ENCODE measurements around the gene GSTT2.
"Not testable (repeated sequence)": the region's sequence is repeated elsewhere in the genome, so short reads cannot be mapped to it uniquely, and the experiment has no call there.

The GSTT2 gene

DNA sequence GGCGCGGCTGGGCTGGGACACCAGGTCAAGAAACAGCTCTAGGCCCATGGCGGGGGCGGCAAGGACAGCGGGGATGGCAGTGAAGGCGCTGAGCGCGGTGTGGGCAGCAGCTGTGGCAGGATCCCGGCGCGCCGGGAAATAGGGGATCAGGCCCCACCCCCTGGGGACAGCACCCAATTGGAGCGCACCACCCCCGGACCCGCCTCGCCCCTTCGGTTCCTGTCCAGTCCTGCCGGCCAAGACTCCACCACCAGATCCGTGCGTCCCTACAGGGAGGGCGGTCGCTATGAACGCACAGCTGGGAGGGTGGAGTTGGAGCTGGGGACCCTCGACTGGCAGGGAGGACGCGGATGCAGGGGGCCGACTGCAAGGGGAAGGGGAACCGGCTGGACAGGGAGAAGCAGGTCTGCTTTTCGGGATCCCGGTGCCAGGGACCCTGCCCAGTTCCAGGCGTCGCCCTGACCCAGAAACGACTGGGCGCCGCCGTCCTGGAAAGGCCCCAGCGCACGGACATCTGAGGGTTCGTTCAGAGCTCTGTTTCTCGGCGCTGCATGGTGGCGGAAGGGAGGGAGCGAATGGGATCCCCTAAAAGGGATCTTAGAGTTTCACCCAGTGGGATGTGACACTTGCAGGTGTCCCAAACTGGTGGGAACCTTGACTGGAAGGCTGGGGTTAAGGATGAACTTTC, 18.7 kb upstream of the GSTT2 start, which contains the start of gene GSTT2B:
Gene GSTT2B (minus strand): TSS at position 112 of the 688 bp plus-strand sequence. CDS start 64 bp downstream, at position 48.
- H3K36me3 ChIP-seq (replicated peaks); H3K4me3 ChIP-seq; H3K4me1 ChIP-seq; H3K9me3 ChIP-seq; in situ Hi-C loops (cut with MboI; ENCODE audit: low sequenced_read_pairs); H3K27me3 ChIP-seq (ENCODE audit: low read depth); DNase-seq (ENCODE audit: low spot score in 2 of 2): not testable (repeated sequence)

DNA sequence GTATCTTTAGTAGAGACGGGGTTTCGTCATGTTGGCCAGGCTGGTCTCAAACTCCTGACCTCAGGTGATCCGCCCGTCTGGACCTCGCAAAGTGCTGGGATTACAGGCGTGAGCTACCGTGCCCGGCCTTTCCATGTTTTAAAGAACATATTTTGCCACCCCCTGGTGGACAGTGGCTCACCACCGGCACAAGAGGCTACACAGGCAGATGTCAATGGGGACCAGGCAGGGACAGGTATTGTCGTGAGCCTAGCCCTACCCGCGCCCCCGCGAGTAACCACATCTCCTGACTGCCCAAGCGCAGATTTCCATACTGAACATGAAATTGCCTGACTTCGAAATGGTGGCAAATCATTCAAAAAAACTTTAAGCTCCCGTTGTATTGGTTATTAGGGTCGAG, 13.8 kb upstream of the GSTT2 start:
- DNase-seq (ENCODE audit: low spot score in 2 of 2); H3K4me1 ChIP-seq; H3K4me3 ChIP-seq; H3K9me3 ChIP-seq; H3K27me3 ChIP-seq (ENCODE audit: low read depth); in situ Hi-C loops (cut with MboI; ENCODE audit: low sequenced_read_pairs): not testable (repeated sequence)
- H3K36me3 ChIP-seq (replicated peaks): peaks cover 22% of the 10 kb centered on the region

DNA sequence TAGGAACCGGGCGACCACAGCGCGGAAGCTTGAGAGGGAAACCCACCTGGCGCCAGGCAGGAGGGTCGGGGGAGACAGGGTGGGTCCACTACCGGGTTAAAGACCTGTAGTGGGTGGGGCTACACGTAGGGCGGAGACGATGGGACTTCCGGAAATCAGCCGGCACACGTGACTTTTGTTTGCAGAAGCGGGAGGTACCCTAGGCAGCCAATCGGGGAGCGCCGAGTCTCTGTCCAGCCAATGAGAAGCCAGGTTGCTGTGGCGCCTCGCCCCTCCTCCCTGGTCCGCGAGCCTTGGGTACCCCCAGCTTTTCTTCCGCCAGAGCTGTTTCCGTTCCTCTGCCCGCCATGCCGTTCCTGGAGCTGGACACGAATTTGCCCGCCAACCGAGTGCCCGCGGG, 13.4 kb upstream of the GSTT2 start, which contains the start of gene DDTL:
Gene DDTL (plus strand): TSS at position 321 of the 400 bp plus-strand sequence. CDS start 27 bp downstream, at position 348.
- H3K9me3 ChIP-seq; in situ Hi-C loops (cut with MboI; ENCODE audit: low sequenced_read_pairs); H3K4me1 ChIP-seq; H3K27me3 ChIP-seq (ENCODE audit: low read depth); DNase-seq (ENCODE audit: low spot score in 2 of 2); H3K4me3 ChIP-seq: not testable (repeated sequence)
- peaks cover 27% of the 10 kb centered on the region for H3K36me3 ChIP-seq (replicated peaks)

DNA sequence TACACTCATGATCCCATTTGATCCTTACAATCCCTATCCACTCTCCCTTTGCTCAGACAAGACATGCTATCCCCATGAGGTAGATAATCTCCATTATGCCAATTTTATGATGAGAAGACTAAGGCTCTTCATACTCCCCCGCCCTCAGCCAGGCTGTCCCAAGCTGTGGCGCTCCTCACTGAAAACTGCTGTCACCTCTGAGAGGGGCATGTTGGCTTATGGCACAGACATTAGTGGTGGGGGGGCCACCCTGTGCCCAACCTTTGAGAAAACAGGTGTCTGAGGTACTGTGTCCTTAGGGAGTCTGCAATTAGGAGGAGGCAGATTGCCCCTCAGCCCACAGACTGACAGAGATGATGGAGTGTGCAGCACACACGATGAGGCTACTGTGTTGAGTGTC, 10.9 kb upstream of the GSTT2 start:
- Histone ChIP-seq H3K9me3 (no peaks in the 10 kb centered on the region), H3K4me1 (peaks cover 3% of the 10 kb centered on the region; the same call in 1 of the 2 replicates), H3K27me3 (ENCODE audit: low read depth) (no peaks in the 10 kb centered on the region), H3K4me3 (no peak overlapping the region), H3K36me3 (replicated peaks) (peaks cover 32% of the 10 kb centered on the region)
- in situ Hi-C loops (cut with MboI; ENCODE audit: low sequenced_read_pairs): no loop called here
- DNase-seq (ENCODE audit: low spot score in 2 of 2): no peak

DNA sequence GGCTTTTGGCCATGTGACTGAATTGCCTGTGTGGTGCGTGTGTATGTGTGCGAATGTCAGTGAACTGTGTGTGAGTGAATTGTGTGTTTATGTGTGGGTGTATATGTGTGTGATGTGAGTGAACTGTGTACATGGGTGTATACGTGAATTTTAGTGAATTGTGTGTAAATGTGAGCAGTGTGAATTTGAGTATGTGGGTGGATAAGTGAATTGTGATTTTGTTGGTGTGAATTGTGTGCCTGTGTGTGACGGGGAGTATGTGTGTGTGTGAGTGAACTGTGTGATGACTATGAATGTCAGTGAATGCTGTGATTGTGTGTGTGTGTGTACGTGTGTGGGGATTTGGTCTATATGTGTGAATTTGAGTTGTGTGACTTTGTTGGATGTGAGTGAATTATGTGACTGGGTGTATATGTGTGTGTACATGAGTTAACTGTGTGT, 9.7 kb upstream of the GSTT2 start:
- in situ Hi-C loops (cut with MboI; ENCODE audit: low sequenced_read_pairs): no loop called here
- Histone ChIP-seq H3K4me1 (peaks cover 3% of the 10 kb centered on the region; the same call in 1 of the 2 replicates), H3K27me3 (ENCODE audit: low read depth) (no peaks in the 10 kb centered on the region), H3K36me3 (replicated peaks) (peaks cover 32% of the 10 kb centered on the region), H3K4me3 (no peak overlapping the region), H3K9me3 (no peaks in the 10 kb centered on the region)
- DNase-seq (ENCODE audit: low spot score in 2 of 2): no peak

DNA sequence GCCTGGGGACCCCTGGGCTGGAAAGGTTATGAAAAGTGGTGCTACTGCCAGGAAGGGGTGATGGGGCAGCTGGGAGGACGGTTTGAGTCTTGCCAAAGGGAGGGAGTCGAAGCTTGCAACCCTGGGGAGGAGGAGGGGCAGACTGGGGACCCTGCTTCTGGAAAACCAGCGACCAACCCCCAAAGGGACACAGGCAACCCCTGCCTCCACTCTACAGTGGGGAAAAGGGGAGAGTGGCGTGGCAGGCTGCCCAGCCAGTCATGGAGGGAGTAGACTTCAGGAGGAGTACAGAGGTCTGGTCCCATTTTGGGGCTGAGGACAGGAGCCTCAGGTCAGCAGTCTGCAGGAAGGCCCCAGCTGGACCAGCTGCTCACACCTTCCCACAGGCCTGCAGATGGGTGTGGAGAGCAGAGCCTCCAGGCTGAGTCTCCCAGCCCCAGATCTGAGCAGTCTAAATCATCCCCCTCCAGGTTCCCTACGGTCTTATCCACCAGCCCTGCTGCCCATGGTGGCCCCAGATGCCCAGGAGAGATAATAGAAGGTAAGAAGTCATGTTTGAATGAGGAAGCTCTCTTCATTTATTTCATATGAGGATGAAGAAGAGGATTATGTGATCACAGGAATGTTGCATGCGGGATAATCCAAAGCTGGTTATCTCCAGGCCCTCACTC, 9.0 kb upstream of the GSTT2 start:
- peak in 1 of 2 experiments; percentile 25 for DNase-seq (ENCODE audit: low spot score in 2 of 2)
- Histone ChIP-seq H3K36me3 (replicated peaks) (peaks cover 32% of the 10 kb centered on the region), H3K4me3 (no peak overlapping the region), H3K27me3 (ENCODE audit: low read depth) (no peaks in the 10 kb centered on the region), H3K9me3 (no peaks in the 10 kb centered on the region), H3K4me1 (peaks cover 3% of the 10 kb centered on the region; the same call in 1 of the 2 replicates)
- in situ Hi-C loops (cut with MboI; ENCODE audit: low sequenced_read_pairs): no loop called here

DNA sequence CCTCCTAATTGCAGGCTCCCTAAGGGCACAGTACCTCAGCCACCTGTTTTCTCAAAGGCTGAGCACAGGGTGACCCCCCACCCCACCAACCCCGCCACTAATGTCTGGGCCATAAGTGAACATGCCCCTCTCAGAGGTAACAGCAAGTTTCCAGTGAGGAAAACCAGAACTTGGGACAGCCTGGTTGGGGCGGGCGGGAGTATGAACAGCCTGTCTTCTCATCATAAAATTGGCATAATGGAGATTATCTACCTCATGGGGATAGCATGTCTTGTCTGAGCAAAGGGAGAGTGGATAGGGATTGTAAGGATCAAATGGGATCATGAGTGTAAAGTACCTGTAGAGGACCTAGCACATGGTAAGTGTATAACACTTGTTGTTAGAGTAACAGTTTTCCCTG, 8.0 kb upstream of the GSTT2 start:
- H3K9me3 ChIP-seq; in situ Hi-C loops (cut with MboI; ENCODE audit: low sequenced_read_pairs); H3K27me3 ChIP-seq (ENCODE audit: low read depth); H3K4me1 ChIP-seq; H3K4me3 ChIP-seq; DNase-seq (ENCODE audit: low spot score in 2 of 2): not testable (repeated sequence)
- H3K36me3 ChIP-seq (replicated peaks): peaks cover 32% of the 10 kb centered on the region

DNA sequence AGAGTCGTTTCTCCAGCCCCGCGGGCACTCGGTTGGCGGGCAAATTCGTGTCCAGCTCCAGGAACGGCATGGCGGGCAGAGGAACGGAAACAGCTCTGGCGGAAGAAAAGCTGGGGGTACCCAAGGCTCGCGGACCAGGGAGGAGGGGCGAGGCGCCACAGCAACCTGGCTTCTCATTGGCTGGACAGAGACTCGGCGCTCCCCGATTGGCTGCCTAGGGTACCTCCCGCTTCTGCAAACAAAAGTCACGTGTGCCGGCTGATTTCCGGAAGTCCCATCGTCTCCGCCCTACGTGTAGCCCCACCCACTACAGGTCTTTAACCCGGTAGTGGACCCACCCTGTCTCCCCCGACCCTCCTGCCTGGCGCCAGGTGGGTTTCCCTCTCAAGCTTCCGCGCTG, 5.6 kb upstream of the GSTT2 start, which contains the start of gene DDT:
Gene DDT (minus strand): TSS at position 97 of the 400 bp plus-strand sequence. CDS start 27 bp downstream, at position 70.
- in situ Hi-C loops (cut with MboI; ENCODE audit: low sequenced_read_pairs); DNase-seq (ENCODE audit: low spot score in 2 of 2); H3K9me3 ChIP-seq; H3K4me1 ChIP-seq; H3K4me3 ChIP-seq; H3K27me3 ChIP-seq (ENCODE audit: low read depth): not testable (repeated sequence)
- H3K36me3 ChIP-seq (replicated peaks): peaks cover 27% of the 10 kb centered on the region

DNA sequence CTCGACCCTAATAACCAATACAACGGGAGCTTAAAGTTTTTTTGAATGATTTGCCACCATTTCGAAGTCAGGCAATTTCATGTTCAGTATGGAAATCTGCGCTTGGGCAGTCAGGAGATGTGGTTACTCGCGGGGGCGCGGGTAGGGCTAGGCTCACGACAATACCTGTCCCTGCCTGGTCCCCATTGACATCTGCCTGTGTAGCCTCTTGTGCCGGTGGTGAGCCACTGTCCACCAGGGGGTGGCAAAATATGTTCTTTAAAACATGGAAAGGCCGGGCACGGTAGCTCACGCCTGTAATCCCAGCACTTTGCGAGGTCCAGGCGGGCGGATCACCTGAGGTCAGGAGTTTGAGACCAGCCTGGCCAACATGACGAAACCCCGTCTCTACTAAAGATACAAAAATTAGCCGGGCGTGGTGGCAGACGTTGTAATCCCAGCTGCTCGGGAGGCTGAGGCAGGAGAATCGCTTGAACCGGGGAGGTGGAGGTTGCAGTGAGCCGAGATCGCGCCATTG, 5.0 kb upstream of the GSTT2 start:
- in situ Hi-C loops (cut with MboI; ENCODE audit: low sequenced_read_pairs); H3K27me3 ChIP-seq (ENCODE audit: low read depth); H3K4me3 ChIP-seq; H3K9me3 ChIP-seq; H3K4me1 ChIP-seq: not testable (repeated sequence)
- peaks cover 22% of the 10 kb centered on the region for H3K36me3 ChIP-seq (replicated peaks)
- peak in 1 of 2 experiments; percentile 42 for DNase-seq (ENCODE audit: low spot score in 2 of 2)

DNA sequence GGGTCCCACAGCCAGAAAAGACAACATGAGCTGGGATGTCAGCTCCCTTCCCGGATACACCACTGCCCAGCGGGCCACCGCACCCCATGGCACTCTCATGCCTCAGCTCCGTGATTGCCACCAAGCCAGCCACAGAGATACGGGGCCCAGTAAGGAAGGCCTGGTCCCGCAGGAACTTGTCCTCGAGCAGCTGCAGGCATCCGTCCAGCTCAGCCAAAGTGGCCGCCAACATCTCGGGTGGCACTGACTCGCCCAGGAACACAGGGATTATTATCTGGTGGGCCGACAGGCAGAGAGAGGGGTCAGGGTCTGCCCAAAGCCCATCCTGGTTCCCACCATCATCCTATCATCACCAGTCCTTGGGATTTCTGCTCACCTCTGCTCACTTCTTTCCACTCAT, 2.6 kb upstream of the GSTT2 start:
- DNase-seq (ENCODE audit: low spot score in 2 of 2); H3K36me3 ChIP-seq (replicated peaks); H3K4me3 ChIP-seq; in situ Hi-C loops (cut with MboI; ENCODE audit: low sequenced_read_pairs); H3K27me3 ChIP-seq (ENCODE audit: low read depth); H3K9me3 ChIP-seq; H3K4me1 ChIP-seq: not testable (repeated sequence)

DNA sequence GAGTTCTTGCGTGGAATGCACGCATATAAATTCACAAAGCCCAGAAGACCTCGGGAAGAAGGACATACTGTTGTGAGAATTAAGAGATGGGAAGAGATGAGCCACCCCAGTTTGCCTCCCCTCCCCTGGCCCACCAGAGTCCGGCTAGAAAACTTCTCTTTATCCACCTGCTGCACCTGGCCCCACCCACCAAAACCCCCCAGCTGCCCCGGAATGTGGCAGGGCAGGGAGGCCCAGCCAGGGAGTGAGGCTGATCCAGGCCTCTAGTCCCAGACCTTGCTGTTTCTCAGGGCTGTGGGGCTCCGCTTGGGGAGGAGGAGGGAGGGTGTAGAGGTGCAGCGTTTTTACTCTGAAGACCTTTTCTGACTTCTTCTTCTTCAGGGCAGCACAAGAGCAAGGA, 633 bp downstream of the GSTT2 start:
- H3K4me1 ChIP-seq: not testable (repeated sequence)
- in situ Hi-C loops (cut with MboI; ENCODE audit: low sequenced_read_pairs): loop anchor here (10.0 kb wide), 1 partner anchor 194 kb away; no protein-coding TSS in a partner anchor

DNA sequence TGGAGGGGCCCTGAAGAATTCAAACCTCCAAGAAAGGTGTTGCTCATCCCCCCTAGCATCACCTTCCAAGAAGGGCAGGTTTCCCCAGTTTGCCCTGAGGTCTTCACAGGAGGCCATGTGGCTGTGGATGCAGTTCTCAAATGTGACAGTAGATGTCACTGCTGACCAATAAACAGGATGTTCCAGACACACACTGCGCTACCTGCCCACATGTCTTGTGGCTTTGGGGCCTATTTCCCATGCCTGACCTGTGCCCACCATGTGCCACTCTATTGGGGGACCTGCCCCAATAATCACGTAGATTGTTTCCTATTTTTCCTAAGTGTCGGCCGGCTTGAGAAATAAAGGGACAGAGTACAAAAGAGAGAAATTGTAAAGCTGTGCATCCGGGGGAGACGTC, 4.5 kb downstream of the GSTT2 start:
- DNase-seq (ENCODE audit: low spot score in 2 of 2): peak; percentile 43 to 56
- in situ Hi-C loops (cut with MboI; ENCODE audit: low sequenced_read_pairs): loop anchor here (10.0 kb wide), 1 partner anchor 190 kb away; no protein-coding TSS in a partner anchor
- H3K9me3 ChIP-seq: no peaks in the 10 kb centered on the region
- no peaks in the 10 kb centered on the region for H3K4me1 ChIP-seq
- no peaks in the 10 kb centered on the region for H3K36me3 ChIP-seq (replicated peaks)
- no peak overlapping the region for H3K4me3 ChIP-seq
- H3K27me3 ChIP-seq (ENCODE audit: low read depth): no peaks in the 10 kb centered on the region

More for the DNA sequence above, 633 bp downstream of the GSTT2 start:
- not testable (repeated sequence) for H3K36me3 ChIP-seq (replicated peaks); H3K27me3 ChIP-seq (ENCODE audit: low read depth); H3K4me3 ChIP-seq; DNase-seq (ENCODE audit: low spot score in 2 of 2); H3K9me3 ChIP-seq

DNA sequence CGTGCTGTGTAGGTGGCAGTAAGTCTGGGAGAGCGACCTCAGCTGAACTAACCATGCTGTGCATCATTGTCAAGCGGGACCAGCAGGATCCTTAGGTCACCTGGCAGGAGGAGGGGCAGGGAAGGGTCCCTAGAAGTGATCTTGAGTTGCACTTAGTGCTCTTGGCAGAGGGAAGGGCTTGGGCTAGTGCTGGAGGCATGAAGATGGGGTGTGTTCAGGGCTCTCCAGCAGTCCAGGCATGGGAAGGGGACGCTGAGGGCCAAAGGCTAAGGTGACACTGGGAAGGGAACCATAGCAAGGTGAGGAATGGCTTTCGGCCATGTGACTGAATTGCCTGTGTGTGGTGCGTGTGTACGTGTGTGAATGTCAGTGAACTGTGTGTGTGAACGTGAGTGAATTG, 6.2 kb downstream of the GSTT2 start:
- not testable (repeated sequence) for H3K9me3 ChIP-seq; H3K4me3 ChIP-seq; DNase-seq (ENCODE audit: low spot score in 2 of 2); H3K36me3 ChIP-seq (replicated peaks); H3K4me1 ChIP-seq; H3K27me3 ChIP-seq (ENCODE audit: low read depth)
- in situ Hi-C loops (cut with MboI; ENCODE audit: low sequenced_read_pairs): loop anchor here (5.0 to 10.0 kb wide), 2 partner anchors 34 to 189 kb away; no protein-coding TSS in a partner anchor
